A172 (cell line): Measurements from ENCODE around the gene OR2L3. TPM values are rescaled to one million over a fixed set of nuclear protein-coding genes. Genes with fewer than 3 reads are reported as not detected.
"Not testable (repeated sequence)": the region's sequence is repeated elsewhere in the genome, so short reads cannot be mapped to it uniquely, and the experiment has no call there.

Source experiments
- DNase-seq: peaks from one replicate; pipeline ENCODE4 v3.0.0-alpha.2; 2015; ENCODE audit warnings: low spot score
- total RNA-seq: library from RNA; depleted of rRNA; stranded (reverse); fragments of >200 nt; shearing (Covaris generic); gene quantifications from 2 replicates; pipeline ENCODE4 v1.2.3, GENCODE V29; 2014; rRNA removed

The OR2L3 gene
- not detected in 2 replicates for total RNA-seq

GRCh38 chr1:248046536-248046935 lies at the start of gene OR2L3:
TSS of gene OR2L3 (plus strand) at chr1:248046836. CDS start at chr1:248060682, 13,846 bp downstream.
- DNase-seq, result no peak

GRCh38 chr1:247998811-247999210 lies 47.8 kb upstream of the OR2L3 start:
- no peak for DNase-seq

GRCh38 chr1:248000169-248000568 lies 46.5 kb upstream of the OR2L3 start:
- DNase-seq, result no peak

- DNase-seq, result no peak
Measured at GRCh38 chr1:248007778-248008177, 38.9 kb upstream of the OR2L3 start.

- no peak for DNase-seq
Measured at GRCh38 chr1:248009681-248010080, 37.0 kb upstream of the OR2L3 start.

- no peak for DNase-seq
Measured at GRCh38 chr1:248013229-248013710, 33.4 kb upstream of the OR2L3 start, which contains the start of gene OR2L5. TSS of gene OR2L5 (plus strand) at chr1:248013660. CDS start at chr1:248021948, 8,288 bp downstream.

- DNase-seq, result no peak
Measured at GRCh38 chr1:248015803-248016202, 30.8 kb upstream of the OR2L3 start.

- no peak for DNase-seq
Measured at GRCh38 chr1:248029770-248030169, 16.9 kb upstream of the OR2L3 start, which contains the start of gene OR2L2. TSS of gene OR2L2 (plus strand) at chr1:248030070. CDS start at chr1:248038268, 8,198 bp downstream.

- no peak for DNase-seq
Measured at GRCh38 chr1:248045209-248045608, 1.4 kb upstream of the OR2L3 start.

- no peak for DNase-seq
Measured at GRCh38 chr1:248047008-248047407, 372 bp downstream of the OR2L3 start.

GRCh38 chr1:248054671-248055070 lies 8.0 kb downstream of the OR2L3 start:
- DNase-seq, result no peak

GRCh38 chr1:248055261-248055660 lies 8.6 kb downstream of the OR2L3 start:
- no peak for DNase-seq

- no peak for DNase-seq
Measured at GRCh38 chr1:248065071-248065470, 18.4 kb downstream of the OR2L3 start.

- DNase-seq, result no peak
Measured at GRCh38 chr1:248065604-248066003, 19.0 kb downstream of the OR2L3 start.

GRCh38 chr1:248083864-248084263 lies 37.2 kb downstream of the OR2L3 start:
- not testable (repeated sequence) for DNase-seq

- DNase-seq, result no peak
Measured at GRCh38 chr1:248094884-248095283, 48.2 kb downstream of the OR2L3 start, which contains the start of gene OR2L13. TSS of gene OR2L13 (plus strand) at chr1:248095184. CDS start at chr1:248099376, 4,192 bp downstream.

GRCh38 chr1:248098529-248098928 lies 51.9 kb downstream of the OR2L3 start:
- no peak for DNase-seq

GRCh38 chr1:248102847-248103246 lies 56.2 kb downstream of the OR2L3 start:
- DNase-seq, result no peak

- no peak for DNase-seq
Measured at GRCh38 chr1:248111157-248111556, 64.5 kb downstream of the OR2L3 start.

Other genes starting within 250 kb of the OR2L3 start
- not detected in 2 replicates for gene OR14A16, start 222.7 kb upstream of the OR2L3 start, total RNA-seq
- not detected in 2 replicates for gene OR11L1, start 204.9 kb upstream of the OR2L3 start, total RNA-seq
- gene TRIM58, start 189.6 kb upstream of the OR2L3 start, total RNA-seq, result not detected in 2 replicates
- not detected in 2 replicates for gene OR2W3, start 151.2 kb upstream of the OR2L3 start, total RNA-seq
- gene OR2T8, start 126.6 kb upstream of the OR2L3 start, total RNA-seq, result not detected in 2 replicates
- not detected in 2 replicates for gene OR2AJ1, start 121.9 kb upstream of the OR2L3 start, total RNA-seq
- gene OR2L8, start 98.0 kb upstream of the OR2L3 start, total RNA-seq, result not detected in 2 replicates
- not detected in 2 replicates for gene OR2AK2, start 81.6 kb upstream of the OR2L3 start, total RNA-seq
- not detected in 2 replicates for gene OR2L5, start 33.2 kb upstream of the OR2L3 start, total RNA-seq
- not detected in 2 replicates for gene OR2L2, start 16.8 kb upstream of the OR2L3 start, total RNA-seq
- gene OR2L13, start 48.3 kb downstream of the OR2L3 start, total RNA-seq, result not detected in 2 replicates
- gene OR2M5, start 98.3 kb downstream of the OR2L3 start, total RNA-seq, result not detected in 2 replicates
- 0.14 TPM in 1 of 2 replicates, not detected in the other for gene OR2M2, start 128.0 kb downstream of the OR2L3 start, total RNA-seq
- gene OR2M3, start 150.4 kb downstream of the OR2L3 start, total RNA-seq, result 0.12 and 0.19 TPM in 2 replicates
- gene OR2M4, start 184.6 kb downstream of the OR2L3 start, total RNA-seq, result 0.10 and 0.60 TPM in 2 replicates
- not detected in 2 replicates for gene OR2T33, start 231.1 kb downstream of the OR2L3 start, total RNA-seq